ENCODE measurements around the gene ADM2.

Gene ADM2

DNA sequence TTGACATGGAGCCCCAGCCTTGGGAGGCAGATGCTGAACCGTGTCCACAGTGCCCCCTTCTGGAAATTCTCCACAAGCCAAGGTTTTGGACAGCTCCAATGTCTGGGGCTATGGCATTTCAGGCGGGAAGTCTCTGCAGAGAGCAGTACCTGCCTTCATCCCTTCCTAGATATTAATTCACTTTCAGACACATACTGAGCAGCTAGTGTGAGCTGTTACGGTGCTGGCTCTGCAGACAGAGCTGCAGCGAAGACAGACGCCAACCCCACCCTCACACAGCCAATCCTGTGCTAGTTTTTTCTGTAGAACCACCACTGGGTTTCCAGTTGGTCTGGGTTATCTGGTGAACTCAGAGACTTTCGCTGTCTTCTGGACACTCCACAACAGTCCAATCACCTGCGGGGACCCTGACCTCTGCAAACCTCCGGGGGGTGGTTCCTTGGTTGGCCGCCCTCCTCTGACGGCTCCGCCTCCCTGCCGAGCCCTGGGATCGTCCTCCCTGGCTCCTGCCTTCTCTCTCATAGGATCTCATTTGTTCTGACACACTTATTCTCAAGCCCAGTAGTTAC, 17.1 kb downstream of the ADM2 start:
- no peak overlapping the region for H3K4me3 ChIP-seq (ENCODE audit: low read depth, low read length)
- peak; percentile 71 for TF ChIP-seq CTCF (IDR thresholded peaks at IDR 0.05; ENCODE audit: borderline replicate concordance, insufficient read depth, low read depth, low read length)

- no peak overlapping the region for H3K4me3 ChIP-seq (ENCODE audit: low read depth, low read length)
- no peak for TF ChIP-seq CTCF (IDR thresholded peaks at IDR 0.05; ENCODE audit: borderline replicate concordance, insufficient read depth, low read depth, low read length)
These were observed 19.1 kb downstream of the ADM2 start for GRCh38 chr22:50500452-50500851.

DNA sequence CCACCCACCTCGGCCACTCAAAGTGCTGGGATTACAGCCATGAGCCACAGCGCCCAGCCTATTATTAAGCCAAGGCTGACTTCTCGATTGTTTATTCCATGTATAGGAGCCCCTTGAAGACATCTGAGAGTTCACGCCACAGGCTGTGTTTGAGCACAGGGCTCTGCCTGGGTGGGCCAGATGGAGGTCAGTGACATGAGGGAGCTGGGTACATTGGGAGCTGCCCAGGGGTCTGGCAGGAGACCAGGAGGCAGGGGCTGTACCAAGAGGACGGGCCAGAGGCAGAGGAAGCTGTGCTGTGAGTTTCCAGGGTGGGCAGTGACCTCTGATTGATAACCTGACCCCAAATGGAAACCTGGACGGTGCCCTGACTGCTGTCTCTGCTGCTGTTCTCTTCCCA, 20.8 kb downstream of the ADM2 start:
- TF ChIP-seq CTCF (IDR thresholded peaks at IDR 0.05; ENCODE audit: borderline replicate concordance, insufficient read depth, low read depth, low read length) = no peak
- H3K4me3 ChIP-seq (ENCODE audit: low read depth, low read length) = no peak overlapping the region

DNA sequence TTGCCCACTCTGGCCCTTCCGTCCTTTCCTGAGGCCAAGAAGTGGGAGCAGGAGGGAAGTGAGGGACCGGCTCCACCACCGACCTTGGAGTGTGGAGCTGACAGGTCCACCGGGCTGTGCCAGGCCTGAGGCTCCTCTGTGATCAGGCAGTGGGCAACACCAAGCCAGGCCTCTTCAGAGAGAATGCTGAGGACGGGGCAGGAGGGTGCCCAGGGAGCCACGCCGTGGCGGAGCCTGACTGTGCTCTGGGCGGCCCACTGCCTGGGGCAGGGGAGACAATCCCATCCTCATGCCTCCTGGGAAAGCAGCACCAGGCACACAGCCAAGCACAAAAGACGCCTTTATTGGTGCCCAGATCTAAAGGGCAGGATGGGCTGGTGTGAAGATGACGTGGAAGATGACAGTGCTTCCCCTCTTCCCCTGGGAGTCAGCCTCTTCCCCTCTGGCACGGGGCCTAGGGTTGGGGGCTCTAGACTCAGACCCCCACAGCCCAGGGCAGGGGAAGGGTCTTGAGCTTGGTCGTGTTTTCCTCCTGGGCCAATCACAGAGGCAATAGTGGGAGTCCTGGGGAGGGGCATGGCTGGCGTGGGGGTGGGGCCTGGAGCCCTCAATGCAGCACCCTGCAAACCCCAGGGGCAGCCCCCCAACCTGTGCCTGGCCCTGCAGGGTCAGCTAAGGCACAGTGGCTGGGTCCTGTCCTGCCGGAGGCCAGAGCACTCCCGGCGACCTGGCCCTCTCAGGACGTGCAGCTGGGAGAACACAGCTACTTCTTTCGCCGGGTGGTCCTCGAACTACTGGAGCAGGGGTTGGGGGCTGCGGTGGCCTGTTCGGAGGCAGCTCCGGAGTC, 21.5 kb downstream of the ADM2 start:
- H3K4me3 ChIP-seq (ENCODE audit: low read depth, low read length) = no peak overlapping the region
- no peak for TF ChIP-seq CTCF (IDR thresholded peaks at IDR 0.05; ENCODE audit: borderline replicate concordance, insufficient read depth, low read depth, low read length)

- H3K4me3 ChIP-seq (ENCODE audit: low read depth, low read length) = no peak overlapping the region
- TF ChIP-seq CTCF (IDR thresholded peaks at IDR 0.05; ENCODE audit: borderline replicate concordance, insufficient read depth, low read depth, low read length) = peak; percentile 22; the same call in 1 of the 2 replicates
These were observed 22.3 kb downstream of the ADM2 start for GRCh38 chr22:50503475-50504145.

DNA sequence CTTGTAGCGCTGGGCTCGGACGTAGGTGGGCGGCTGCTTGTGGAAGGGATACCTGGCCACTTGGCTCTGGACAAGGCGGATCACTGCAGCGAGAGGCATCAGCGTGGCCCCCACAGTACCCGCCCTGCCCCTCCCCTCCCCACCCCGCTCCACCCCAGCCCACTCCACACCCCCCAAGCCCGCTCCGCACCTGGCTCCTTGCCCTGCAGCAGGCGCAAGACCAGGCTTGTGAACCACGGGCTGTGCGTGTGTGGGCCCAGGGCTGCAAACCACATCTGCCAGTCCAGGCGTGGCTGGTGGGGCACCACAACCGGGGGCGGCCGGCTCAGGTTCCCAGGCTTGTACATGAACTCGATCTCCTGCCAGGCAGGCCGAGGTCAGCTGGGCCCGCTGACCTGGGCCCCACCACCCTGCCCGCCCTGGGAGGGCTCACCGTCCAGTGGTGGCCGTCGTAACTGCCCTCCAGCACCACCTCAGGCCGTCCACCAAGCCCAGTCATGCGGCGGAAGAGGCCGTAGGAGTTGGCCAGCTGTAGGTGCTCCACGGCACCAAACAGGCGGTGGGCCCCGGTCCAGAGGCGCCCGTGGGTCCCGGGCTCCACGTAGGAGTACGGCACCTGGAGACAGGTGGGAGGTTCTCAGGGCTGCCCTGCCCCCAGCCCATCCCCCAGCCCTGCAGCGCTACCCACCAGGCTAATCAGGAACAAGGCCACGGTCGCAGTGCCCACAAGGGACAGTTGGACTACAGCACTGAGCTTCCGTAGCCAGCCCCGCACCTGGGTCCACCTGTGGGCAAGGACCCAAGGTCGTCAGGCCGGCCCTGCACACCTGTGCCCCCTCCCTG, 23.2 kb downstream of the ADM2 start:
- H3K4me3 ChIP-seq (ENCODE audit: low read depth, low read length) = no peak overlapping the region
- TF ChIP-seq CTCF (IDR thresholded peaks at IDR 0.05; ENCODE audit: borderline replicate concordance, insufficient read depth, low read depth, low read length) = no peak
